ENCODE results near the gene SETD2. TPM values are rescaled to one million over a fixed set of nuclear protein-coding genes. Genes with fewer than 3 reads are reported as not detected.

The SETD2 gene
- total RNA-seq, 1 experiment from 2014 or later, result 60.8 TPM

DNA sequence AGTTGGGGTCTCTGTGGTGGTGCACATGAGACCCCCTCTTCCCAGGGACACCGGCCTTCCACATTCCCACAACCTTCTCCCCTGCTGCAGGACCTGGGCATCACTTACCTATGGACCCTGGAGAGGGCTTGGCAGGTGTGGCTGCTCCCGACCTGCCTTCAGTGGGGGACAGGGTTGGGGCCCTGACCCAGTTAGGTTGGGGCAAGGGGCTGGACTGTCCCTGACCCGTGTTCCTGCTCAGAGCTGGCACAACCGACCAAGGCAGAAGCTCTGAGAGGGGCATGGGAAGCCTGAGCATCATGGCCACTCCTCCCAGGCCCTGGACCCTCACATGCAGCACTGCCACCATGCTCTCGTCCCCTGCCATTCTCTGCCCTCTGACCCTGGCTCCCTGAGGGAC lies 178.3 kb downstream of the SETD2 start:
- H4K5ac ChIP-seq (ENCODE audit: insufficient read length, low read depth, low read length), result no peak overlapping the region
- no peaks in the 10 kb centered on the region for H3K9me3 Mint-ChIP-seq
- no peak overlapping the region for H2BK120ac ChIP-seq (ENCODE audit: low read depth, low read length, poor library complexity, severe bottlenecking)
- no peak overlapping the region for H2AK5ac ChIP-seq (ENCODE audit: insufficient read length, low read length)
- H3K27me3 ChIP-seq (ENCODE audit: insufficient read depth, low read length), result peaks cover 3% of the 10 kb centered on the region; the same call in 1 of the 2 replicates
- no peak overlapping the region for H4K91ac ChIP-seq (ENCODE audit: insufficient read length, low read depth, low read length)
- no CpG with 5 or more reads among the region's 5 CpGs for WGBS (ENCODE audit: extremely low coverage, insufficient read length, low lambda C conversion rate)
- no peak for DNase-seq
- no peak overlapping the region for H3K27ac ChIP-seq (ENCODE audit: insufficient read length, low read depth, low read length)
- no peak overlapping the region for H2BK5ac ChIP-seq (ENCODE audit: insufficient read length, low read length)
- no peak for TF ChIP-seq CTCF (conservative IDR thresholded peaks at IDR 0.05)
- no peaks in the 10 kb centered on the region for H3K9me3 ChIP-seq (ENCODE audit: control insufficient read depth, low read depth, low read length)
- H3K56ac ChIP-seq (ENCODE audit: insufficient read length, low read depth, low read length), result no peak overlapping the region
- no peak overlapping the region for H3K18ac ChIP-seq (ENCODE audit: insufficient read length, low read depth, low read length)
- H3K4me1 ChIP-seq (ENCODE audit: insufficient read depth, low read length), result peaks cover 7% of the 10 kb centered on the region; the same call in 1 of the 2 replicates
- peaks cover 3% of the 10 kb centered on the region; the same call in 1 of the 2 replicates for H3K27me3 Mint-ChIP-seq (ENCODE audit: low read depth)
- no peak overlapping the region for H3K4me2 ChIP-seq (ENCODE audit: insufficient read depth, insufficient read length, low read length)
- no peaks in the 10 kb centered on the region for H3K23me2 ChIP-seq (ENCODE audit: insufficient read length, low read depth, low read length, poor library complexity, severe bottlenecking)
- H3K4me3 Mint-ChIP-seq, result no peak overlapping the region
- H3K4ac ChIP-seq (ENCODE audit: low read depth, low read length), result no peak overlapping the region
- no peak overlapping the region for H3K27ac Mint-ChIP-seq
- H3K79me2 ChIP-seq (ENCODE audit: insufficient read depth, low read length), result peaks cover 3% of the 10 kb centered on the region; the same call in 1 of the 2 replicates
- H3K79me1 ChIP-seq (ENCODE audit: insufficient read depth, low read depth, low read length, poor library complexity, severe bottlenecking), result no peaks in the 10 kb centered on the region
- H4K20me1 ChIP-seq (ENCODE audit: control insufficient read depth, insufficient read depth, insufficient read length), result no peaks in the 10 kb centered on the region
- H3K9ac ChIP-seq (ENCODE audit: extremely low read depth, insufficient read length, low read length), result no peak overlapping the region
- H2BK12ac ChIP-seq (ENCODE audit: insufficient read length, low read depth, low read length), result no peak overlapping the region
- no peak overlapping the region for H2BK15ac ChIP-seq (ENCODE audit: low read depth, low read length)
- no peak overlapping the region for H2BK20ac ChIP-seq (ENCODE audit: low read depth, low read length, poor library complexity, severe bottlenecking)
- H3K23ac ChIP-seq (ENCODE audit: insufficient read length, low read depth, low read length), result no peak overlapping the region
- H3K36me3 Mint-ChIP-seq (ENCODE audit: insufficient read depth in 1 of 3, low read depth in 3 of 3), result peaks cover 10 to 20% (median 15%) of the 10 kb centered on the region in 3 experiments
- H4K8ac ChIP-seq (replicated peaks; ENCODE audit: insufficient read length, low read depth, low read length), result no peak overlapping the region
- H3K4me1 Mint-ChIP-seq, result peaks cover 43 to 49% of the 10 kb centered on the region in 2 experiments
- H3T11ph ChIP-seq (ENCODE audit: low read length), result no peak overlapping the region
- H2AFZ ChIP-seq (ENCODE audit: low read length), result no peak overlapping the region
- H3K14ac ChIP-seq (ENCODE audit: insufficient read depth, low read length), result no peak overlapping the region

Measured in H9 (cell line).